Daoy (cell line): ENCODE measurements around the gene SYT17. TPM values are rescaled to one million over a fixed set of nuclear protein-coding genes. Genes with fewer than 3 reads are reported as not detected.
A peak's percentile ranks its signal among the peaks of the same experiment; 100 is the strongest.
"Not testable (repeated sequence)": the region's sequence is repeated elsewhere in the genome, so short reads cannot be mapped to it uniquely, and the experiment has no call there.

Experiments used
- DNase-seq: peaks from one replicate; pipeline ENCODE4 v3.0.0-alpha.2; 2015; ENCODE audit warnings: low read depth
- total RNA-seq: library from RNA; depleted of rRNA; stranded (reverse); fragments of >200 nt; shearing (Covaris generic); gene quantifications from 2 replicates; pipeline ENCODE4 v1.2.3, GENCODE V29; 2014

The SYT17 gene
- total RNA-seq, 1 experiment from 2014 or later = 3.8 TPM

DNA sequence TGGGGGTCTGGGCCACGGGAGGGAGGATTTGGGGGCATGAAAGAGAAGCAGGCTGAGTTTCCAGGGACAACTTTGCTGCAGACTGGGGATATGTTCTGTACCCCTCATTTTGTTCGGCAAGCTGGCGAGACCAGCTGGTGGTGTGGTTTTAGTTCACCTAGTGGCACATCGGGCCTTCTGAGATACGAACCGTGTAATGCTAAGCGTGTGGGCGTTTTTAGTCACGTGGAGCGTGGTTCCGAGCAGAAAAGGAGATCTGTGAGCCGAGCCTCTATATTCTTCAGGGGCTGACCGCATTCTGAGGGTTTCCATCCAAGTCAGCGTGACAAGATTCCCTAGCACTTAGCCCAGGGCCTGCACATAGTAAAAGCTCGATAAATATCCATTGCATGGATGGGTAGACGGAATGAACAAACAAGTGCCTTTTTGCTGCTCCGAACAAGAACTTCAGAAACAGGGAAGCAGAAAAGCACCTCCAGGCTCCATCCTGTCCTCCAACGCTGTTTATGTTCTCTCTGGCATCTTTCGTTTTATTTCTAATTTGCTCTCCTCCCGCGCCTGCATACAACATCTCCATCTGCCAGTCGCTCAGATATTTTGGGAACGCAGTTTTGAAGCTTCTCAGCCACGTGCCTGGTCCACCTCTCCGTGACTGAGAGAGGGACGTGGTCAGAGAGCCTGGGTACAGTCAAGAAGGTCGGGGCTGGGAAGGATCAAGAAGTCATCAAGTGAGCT, 5.8 kb downstream of the SYT17 start:
- DNase-seq = no peak

DNA sequence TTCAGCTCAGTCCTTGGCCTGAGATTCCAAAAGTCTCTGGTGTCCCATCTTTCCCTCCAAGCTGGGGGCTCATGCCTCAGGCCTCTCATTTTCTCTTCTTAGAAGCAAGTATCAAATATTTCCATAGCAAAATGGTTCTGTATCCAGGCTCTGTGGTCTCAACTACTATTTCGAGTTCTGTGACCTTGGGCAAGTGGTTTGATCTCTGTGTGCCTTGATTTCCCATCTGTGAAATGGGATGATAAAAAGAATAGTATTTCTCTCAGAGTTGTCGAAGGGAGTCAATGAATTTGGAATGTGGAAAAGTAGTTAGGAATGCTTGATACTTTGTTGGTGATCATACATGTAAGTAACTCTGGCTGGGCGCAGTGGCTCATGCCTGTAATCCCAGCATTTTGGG, 6.4 kb downstream of the SYT17 start:
- no peak for DNase-seq

GRCh38 chr16:19175492-19176262, 7.6 kb downstream of the SYT17 start:
- DNase-seq = no peak

- DNase-seq = no peak
Observed at GRCh38 chr16:19177111-19177739, 9.2 kb downstream of the SYT17 start.

- DNase-seq = peak; percentile 53
Observed at GRCh38 chr16:19179546-19180490, 11.8 kb downstream of the SYT17 start.

- DNase-seq = no peak
Observed at GRCh38 chr16:19180741-19181140, 12.7 kb downstream of the SYT17 start.

- DNase-seq = no peak
Observed at GRCh38 chr16:19182481-19182880, 14.4 kb downstream of the SYT17 start.

DNA sequence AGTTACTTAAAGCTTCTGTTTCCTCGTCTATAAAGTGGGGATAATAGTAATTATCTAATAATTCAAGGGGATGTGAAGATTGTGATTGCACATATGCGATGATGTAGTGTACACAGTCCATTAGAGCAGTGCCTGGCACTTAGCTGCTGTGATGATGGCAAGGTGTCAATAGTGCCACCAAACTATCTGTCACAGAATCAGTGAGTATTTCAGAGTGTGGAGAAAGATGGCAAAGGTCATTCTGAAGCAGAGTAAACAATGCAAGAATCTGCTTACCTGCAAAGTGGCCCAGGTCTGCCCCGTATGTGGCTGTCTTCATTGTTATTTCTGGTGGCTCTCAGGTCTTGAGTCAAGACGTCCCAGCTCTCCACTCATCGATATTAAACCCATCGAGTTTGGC, 15.1 kb downstream of the SYT17 start:
- DNase-seq = no peak

GRCh38 chr16:19184823-19185509, 16.9 kb downstream of the SYT17 start:
- peak; percentile 21 for DNase-seq

DNA sequence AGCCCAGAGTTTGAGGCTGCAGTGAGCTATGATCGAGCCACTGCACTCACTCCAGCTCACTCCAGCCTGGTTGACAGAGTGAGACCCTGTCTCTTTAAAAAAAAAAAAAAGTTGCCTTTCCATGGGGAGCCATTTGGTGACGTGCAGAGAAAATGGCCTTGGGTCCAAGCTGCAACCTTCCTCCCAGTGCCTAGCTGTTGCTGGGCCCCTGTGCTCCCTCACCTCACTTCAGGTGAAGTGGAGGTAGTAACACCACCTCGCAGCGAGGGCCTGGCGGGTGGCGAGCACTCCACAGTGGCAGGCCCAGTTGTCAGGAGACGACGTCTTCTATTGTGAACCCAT, 17.4 kb downstream of the SYT17 start:
- DNase-seq = no peak

DNA sequence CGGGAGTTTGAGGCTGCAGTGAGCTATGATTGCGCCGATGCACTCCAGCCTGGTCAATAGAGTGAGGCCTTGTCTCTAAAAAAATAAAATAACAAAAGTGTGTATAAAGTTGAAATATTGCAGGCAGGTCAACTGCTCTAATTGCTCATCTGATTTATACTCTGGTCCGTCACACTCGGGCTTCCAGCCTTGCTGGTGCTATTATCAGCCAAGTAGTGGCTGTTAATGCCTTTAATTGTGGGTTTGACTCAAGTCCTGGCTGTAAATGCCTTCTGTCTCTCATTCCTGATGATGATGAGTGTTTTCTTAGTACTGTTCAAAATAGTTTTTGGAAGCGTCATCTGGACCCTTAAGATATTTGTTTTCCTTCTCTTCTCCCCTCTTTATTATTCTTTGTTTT, 18.4 kb downstream of the SYT17 start:
- DNase-seq = no peak

GRCh38 chr16:19187961-19188360, 19.9 kb downstream of the SYT17 start:
- DNase-seq = not testable (repeated sequence)

DNA sequence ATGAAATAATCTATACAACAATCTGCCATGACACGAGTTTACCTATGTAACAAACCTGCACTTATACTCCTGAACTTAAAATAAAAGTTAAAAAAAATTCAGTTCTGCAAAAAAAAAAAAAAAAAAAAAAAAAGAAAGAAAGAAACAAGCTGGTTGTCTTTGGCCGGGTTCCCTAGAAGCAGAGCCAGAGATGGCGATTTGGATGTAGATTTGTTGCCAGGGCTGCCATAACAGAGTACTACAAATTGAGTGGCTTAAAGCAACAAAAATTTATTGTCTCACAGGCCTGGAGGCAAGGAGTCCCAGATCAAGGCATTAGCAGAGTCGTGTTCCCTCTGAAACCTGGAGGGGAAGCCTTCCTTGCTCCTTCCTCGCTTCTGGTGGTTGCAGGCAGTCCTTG, 20.4 kb downstream of the SYT17 start:
- no peak for DNase-seq

DNA sequence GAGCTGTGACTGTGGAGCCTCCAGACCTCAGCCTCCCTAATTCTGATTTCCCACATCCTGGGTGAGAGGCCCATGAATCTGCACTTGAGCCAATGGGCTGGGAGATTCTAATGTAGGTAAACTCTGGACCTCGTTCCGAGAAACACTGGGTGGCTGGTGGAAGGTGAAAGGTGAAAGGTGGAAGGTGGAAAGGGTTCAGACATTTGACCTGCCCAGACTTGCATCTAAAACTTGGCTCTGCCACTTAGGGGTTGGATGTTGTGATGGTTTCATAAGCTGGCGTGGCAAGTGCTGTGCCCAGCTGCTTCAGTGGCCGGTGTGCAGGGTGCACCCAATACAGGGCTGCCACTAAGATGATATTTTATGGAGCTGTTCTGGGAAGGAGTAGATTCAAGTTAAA, 24.8 kb downstream of the SYT17 start:
- DNase-seq = no peak

DNA sequence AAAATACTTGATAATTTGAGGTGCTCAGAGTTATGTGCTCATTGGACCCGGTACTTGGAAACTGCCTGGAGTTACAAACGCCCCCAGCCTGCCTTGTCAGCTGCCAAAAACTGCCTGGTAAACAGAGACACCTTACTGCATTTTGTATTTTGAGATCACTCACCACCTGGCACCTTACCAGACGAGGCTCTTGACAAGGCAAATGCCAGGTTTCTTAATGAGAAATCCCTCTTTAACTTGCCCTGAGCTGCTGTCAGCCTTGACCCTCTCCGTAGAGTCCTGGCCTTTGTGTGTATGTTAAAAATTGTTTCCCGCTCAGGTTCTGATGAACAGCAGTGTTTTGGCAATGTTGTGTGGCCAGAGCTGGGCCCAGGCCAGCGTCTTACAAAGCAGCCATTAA, 28.8 kb downstream of the SYT17 start:
- DNase-seq = no peak

DNA sequence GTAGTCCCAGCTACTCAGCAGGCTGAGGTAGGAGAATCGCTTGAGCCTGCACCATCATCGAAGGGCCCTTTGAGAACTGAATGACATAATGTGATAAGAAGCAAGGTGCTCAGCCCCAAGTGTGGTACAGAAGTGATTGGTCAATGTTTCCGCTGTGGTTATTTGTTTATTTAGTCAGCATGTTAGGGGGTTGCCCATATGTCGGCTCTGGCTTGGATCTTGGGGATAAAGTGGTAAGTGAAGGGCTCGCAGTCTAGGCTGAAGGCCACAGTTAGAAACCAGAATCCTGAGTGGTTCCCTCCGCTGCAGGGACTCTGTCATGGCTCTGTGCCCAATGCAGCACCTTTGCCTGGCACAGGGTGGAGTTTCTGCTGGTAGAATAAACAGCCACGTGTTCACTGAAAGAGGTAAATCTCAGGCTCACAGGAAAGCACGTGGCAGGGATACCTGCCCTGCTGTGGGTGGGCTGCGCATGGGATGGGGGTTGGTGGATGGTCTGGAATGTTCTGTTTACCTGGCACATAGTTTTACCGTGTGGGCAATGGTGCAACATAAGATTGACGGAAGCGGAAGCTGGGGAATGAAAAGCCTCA, 35.4 kb downstream of the SYT17 start:
- DNase-seq = peak; percentile 24

DNA sequence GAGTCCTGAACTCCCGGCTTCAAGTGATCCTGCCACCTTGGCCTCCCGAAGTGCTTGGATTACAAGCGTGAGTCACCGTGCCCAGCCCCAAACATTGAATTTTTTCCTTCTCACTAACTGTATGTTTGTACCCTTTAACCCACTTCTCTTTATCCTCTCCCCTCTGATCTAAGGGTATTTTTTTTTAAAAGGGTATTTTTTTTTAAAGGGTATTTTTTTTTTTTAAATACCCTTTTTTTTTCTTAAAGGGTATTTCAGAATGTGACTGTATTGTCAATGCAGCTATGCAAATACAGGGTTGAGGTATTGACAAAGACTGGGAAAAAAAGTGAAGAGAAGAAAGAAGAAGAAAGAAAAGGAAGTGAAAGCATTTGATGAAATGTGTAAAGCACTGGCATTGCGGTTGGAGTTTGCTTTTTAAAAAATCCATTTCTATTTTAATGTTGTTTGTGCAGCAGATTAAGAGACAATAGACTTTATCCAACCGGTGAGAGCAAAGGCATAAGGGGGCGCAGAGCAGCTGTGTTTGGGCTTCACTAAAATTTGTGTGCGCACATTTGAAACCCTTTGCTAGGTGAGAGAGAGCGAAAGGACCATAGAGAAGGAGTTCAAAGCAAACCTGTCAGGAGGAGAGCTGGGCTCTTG, 42.4 kb downstream of the SYT17 start:
- peak; percentile 80 for DNase-seq

DNA sequence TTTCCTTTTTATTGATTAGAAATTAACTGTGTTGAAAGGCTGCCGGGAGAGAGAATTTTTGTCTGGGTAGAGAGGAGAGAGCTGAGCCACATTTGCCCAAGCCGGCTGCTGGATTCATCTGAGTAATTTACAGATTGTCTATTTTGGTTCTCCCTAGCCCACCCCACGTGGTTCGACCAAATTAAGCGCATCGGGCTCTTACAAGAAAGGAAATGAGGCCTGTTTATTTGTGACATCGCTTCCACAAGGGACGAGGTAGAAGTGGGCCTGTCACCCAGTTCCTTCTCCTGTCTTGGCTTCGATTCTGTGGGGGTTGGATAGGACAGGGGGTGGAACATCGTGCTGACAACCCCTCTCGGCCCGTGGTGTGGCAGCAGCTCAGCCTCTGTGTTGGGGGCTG, 42.9 kb downstream of the SYT17 start:
- DNase-seq = no peak

DNA sequence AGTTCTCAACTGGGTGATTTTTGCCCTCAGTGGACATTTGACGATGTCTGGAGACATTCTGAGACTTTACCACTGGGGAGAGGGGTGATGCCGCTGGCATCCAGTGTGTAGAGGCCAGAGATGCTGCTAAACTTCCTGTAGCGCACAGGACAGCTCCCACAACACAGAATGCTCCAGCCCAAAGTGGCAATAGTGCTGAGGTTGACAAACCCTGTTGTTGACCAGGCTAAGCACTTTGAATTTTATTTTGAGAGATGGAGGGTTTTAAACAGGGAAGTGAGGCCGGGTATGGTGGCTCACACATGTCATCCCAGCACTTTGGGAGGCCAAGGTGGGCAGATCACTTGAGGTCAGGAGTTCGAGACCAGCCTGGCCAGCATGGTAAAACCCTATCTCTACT, 44.0 kb downstream of the SYT17 start:
- no peak for DNase-seq

- DNase-seq = no peak
Observed at GRCh38 chr16:19213885-19214284, 45.8 kb downstream of the SYT17 start.
